AG04450 (cell line): ENCODE measurements around the gene LHFPL2. TPM values are rescaled to one million over a fixed set of nuclear protein-coding genes. Genes with fewer than 3 reads are reported as not detected.

Source experiments
- CTCF ChIA-PET: fragments of 300-600, 350-600 bp; formaldehyde crosslinking; extraction: SDS; loops from one replicate; lab custom pipeline; 2022; ENCODE audit warnings: antibody characterized with exemption, inconsistent platforms; lab: Charles Lee
- POLR2A ChIA-PET: fragments of 350-600 bp; formaldehyde crosslinking; extraction: SDS; loops from one replicate; lab custom pipeline; 2021; ENCODE audit warnings: antibody characterized with exemption, inconsistent platforms; lab: Yijun Ruan, JAX
- DNase-seq: peaks from one replicate; pipeline ENCODE4 v3.0.0-alpha.2; 2011; ENCODE audit warnings: low read depth, low spot score
- H3K27ac ChIP-seq: one replicate; pipeline ENCODE4 v1.5.1; 2012; ENCODE audit warnings: low read depth, low read length, control low read depth
- H3K27me3 ChIP-seq: one replicate; pipeline ENCODE4 v1.6.0; 2012; ENCODE audit warnings: low read length; ENCODE audit not compliant: control insufficient read depth, insufficient read depth
- H3K4me3 ChIP-seq: 2 replicates; pipeline ENCODE4 v1.5.1; 2011; ENCODE audit warnings: mild to moderate bottlenecking, low read depth, low read length, control low read depth
- H3K9me3 ChIP-seq: 2 replicates; pipeline ENCODE4 v1.5.1; 2012; ENCODE audit warnings: low read length; ENCODE audit not compliant: control insufficient read depth, insufficient read depth
- CTCF ChIP-seq: IDR thresholded peaks from 2 replicates; pipeline ENCODE4 v1.5.1; 2011; ENCODE audit warnings: low read depth, low read length, control low read depth, inconsistent platforms
- polyA plus RNA-seq: library from polyadenylated mRNA; depleted of rRNA; stranded (reverse); fragments of >200 nt; gene quantifications from 2 replicates; pipeline ENCODE4 v1.2.3, GENCODE V29; 2011

LHFPL2 gene
- polyA plus RNA-seq, 1 experiment: 20.1 TPM

- H3K27ac ChIP-seq: no peak overlapping the region
- CTCF ChIA-PET: interaction anchor here (0.7 to 1.0 kb wide), 2 partner anchors 64 to 324 kb away, joined by 3 to 4 read pairs; no protein-coding TSS in a partner anchor
- no peak for DNase-seq
- no peak for TF ChIP-seq CTCF
- POLR2A ChIA-PET: no interaction called here
- H3K27me3 ChIP-seq: no peaks in the 10 kb centered on the region
- H3K9me3 ChIP-seq: no peaks in the 10 kb centered on the region
- no peak overlapping the region for H3K4me3 ChIP-seq
Measured at GRCh38 chr5:78562001-78562400, 86.6 kb downstream of the LHFPL2 start.

GRCh38 chr5:78561261-78561660, 87.3 kb downstream of the LHFPL2 start:
- TF ChIP-seq CTCF: no peak
- no peak overlapping the region for H3K27ac ChIP-seq
- no peaks in the 10 kb centered on the region for H3K9me3 ChIP-seq
- no peak overlapping the region for H3K4me3 ChIP-seq
- ChIA-PET CTCF (interaction anchor here (1.0 kb wide), 1 partner anchor 325 kb away, joined by 3 read pairs; no protein-coding TSS in a partner anchor), POLR2A (no interaction called here)
- H3K27me3 ChIP-seq: no peaks in the 10 kb centered on the region
- no peak for DNase-seq

GRCh38 chr5:78560000-78560855, 88.3 kb downstream of the LHFPL2 start:
- POLR2A ChIA-PET: no interaction called here
- no peaks in the 10 kb centered on the region for H3K9me3 ChIP-seq
- CTCF ChIA-PET: no interaction called here
- H3K4me3 ChIP-seq: no peak overlapping the region
- H3K27me3 ChIP-seq: no peaks in the 10 kb centered on the region
- no peak for DNase-seq
- no peak overlapping the region for H3K27ac ChIP-seq
- TF ChIP-seq CTCF: no peak

- DNase-seq: no peak
- Histone ChIP-seq H3K27ac (no peak overlapping the region), H3K9me3 (no peaks in the 10 kb centered on the region; the same call in 1 of the 2 replicates), H3K4me3 (no peak overlapping the region), H3K27me3 (no peaks in the 10 kb centered on the region)
- TF ChIP-seq CTCF: no peak
- POLR2A ChIA-PET: no interaction called here
- CTCF ChIA-PET: interaction anchor here (0.9 kb wide), 1 partner anchor 31 kb away, joined by 4 read pairs; no protein-coding TSS in a partner anchor
Measured at GRCh38 chr5:78557601-78558000, 91.0 kb downstream of the LHFPL2 start.

- POLR2A ChIA-PET: no interaction called here
- H3K27me3 ChIP-seq: no peaks in the 10 kb centered on the region
Measured at GRCh38 chr5:78555870-78556269, 92.7 kb downstream of the LHFPL2 start.

More at GRCh38 chr5:78555870-78556269, 92.7 kb downstream of the LHFPL2 start:
- DNase-seq: no peak
- CTCF ChIA-PET: no interaction called here
- no peaks in the 10 kb centered on the region; the same call in 1 of the 2 replicates for H3K9me3 ChIP-seq
- TF ChIP-seq CTCF: no peak
- H3K27ac ChIP-seq: no peak overlapping the region
- H3K4me3 ChIP-seq: no peak overlapping the region
